Measurements from ENCODE around the gene PTPRR.
"Not testable (repeated sequence)": the region's sequence is repeated elsewhere in the genome, so short reads cannot be mapped to it uniquely, and the experiment has no call there.

Gene PTPRR

GRCh38 chr12:70747445-70748260 is 172.9 kb downstream of the PTPRR start:
- no peak for DNase-seq (ENCODE audit: low spot score)

GRCh38 chr12:70745048-70745447 is 175.5 kb downstream of the PTPRR start:
- no peak for DNase-seq (ENCODE audit: low spot score)

GRCh38 chr12:70744178-70744577 is 176.4 kb downstream of the PTPRR start:
- DNase-seq (ENCODE audit: low spot score) = no peak

- no peak for DNase-seq (ENCODE audit: low spot score)
Observed at GRCh38 chr12:70741256-70741655, 179.3 kb downstream of the PTPRR start.

- DNase-seq (ENCODE audit: low spot score) = no peak
Observed at GRCh38 chr12:70739756-70740155, 180.8 kb downstream of the PTPRR start.

- DNase-seq (ENCODE audit: low spot score) = no peak
Observed at GRCh38 chr12:70736351-70737133, 184.0 kb downstream of the PTPRR start.

GRCh38 chr12:70735197-70735596 is 185.3 kb downstream of the PTPRR start:
- DNase-seq (ENCODE audit: low spot score) = not testable (repeated sequence)

GRCh38 chr12:70733385-70733784 is 187.2 kb downstream of the PTPRR start:
- DNase-seq (ENCODE audit: low spot score) = peak; percentile 87

GRCh38 chr12:70732287-70732686 is 188.3 kb downstream of the PTPRR start:
- DNase-seq (ENCODE audit: low spot score) = no peak

- DNase-seq (ENCODE audit: low spot score) = no peak
Observed at GRCh38 chr12:70730675-70731180, 189.8 kb downstream of the PTPRR start.

GRCh38 chr12:70724444-70724843 is 196.1 kb downstream of the PTPRR start:
- DNase-seq (ENCODE audit: low spot score) = no peak

- DNase-seq (ENCODE audit: low spot score) = no peak
Observed at GRCh38 chr12:70722584-70723343, 197.8 kb downstream of the PTPRR start.

GRCh38 chr12:70721656-70722357 is 198.7 kb downstream of the PTPRR start:
- no peak for DNase-seq (ENCODE audit: low spot score)

GRCh38 chr12:70721216-70721615 is 199.3 kb downstream of the PTPRR start:
- DNase-seq (ENCODE audit: low spot score) = no peak

- peak; percentile 57 for DNase-seq (ENCODE audit: low spot score)
Observed at GRCh38 chr12:70719672-70720420, 200.7 kb downstream of the PTPRR start.

GRCh38 chr12:70719071-70719470 is 201.5 kb downstream of the PTPRR start:
- no peak for DNase-seq (ENCODE audit: low spot score)

- DNase-seq (ENCODE audit: low spot score) = no peak
Observed at GRCh38 chr12:70711831-70712230, 208.7 kb downstream of the PTPRR start.

- no peak for DNase-seq (ENCODE audit: low spot score)
Observed at GRCh38 chr12:70709022-70709421, 211.5 kb downstream of the PTPRR start.

GRCh38 chr12:70706611-70707010 is 213.9 kb downstream of the PTPRR start:
- DNase-seq (ENCODE audit: low spot score) = no peak

- DNase-seq (ENCODE audit: low spot score) = no peak
Observed at GRCh38 chr12:70698345-70698744, 222.2 kb downstream of the PTPRR start.
